Right cardiac atrium (tissue), 5 donors: ENCODE results near the gene ZNF768. TPM values are rescaled to one million over a fixed set of nuclear protein-coding genes. Genes with fewer than 3 reads are reported as not detected.
A peak's percentile ranks its signal among the peaks of the same experiment; 100 is the strongest.

Experiments used
- ATAC-seq, 2 donors: fragments of 200-7000 bp; cut with Tn5 transposase; one replicate each; pipeline versions ENCODE4 v1.8.0 to v1.9.1; 2020; ENCODE audit warnings: moderate library complexity in 2 of 2, mild to moderate bottlenecking in 1 of 2
- DNase-seq, 3 donors: peaks; one replicate each; pipeline ENCODE4 v3.0.0-alpha.2; 2020
- H3K27ac ChIP-seq: one replicate; pipeline ENCODE4 v1.5.1; 2013; ENCODE audit warnings: mild to moderate bottlenecking, low read length, control low read depth, moderate library complexity
- H3K27me3 ChIP-seq: one replicate; pipeline ENCODE4 v1.6.1; 2013; ENCODE audit not compliant: control insufficient read depth, insufficient read depth
- H3K4me1 ChIP-seq: one replicate; pipeline ENCODE4 v1.6.1; 2013; ENCODE audit warnings: low read length; ENCODE audit not compliant: control insufficient read depth, insufficient read depth
- H3K4me3 ChIP-seq: one replicate; pipeline ENCODE4 v1.5.1; 2013; ENCODE audit warnings: low read length, control low read depth
- H3K9me3 ChIP-seq: one replicate; pipeline ENCODE4 v1.6.1; 2013; ENCODE audit warnings: low read length; ENCODE audit not compliant: control insufficient read depth
- WGBS: extraction: QIAGEN DNeasy Blood & Tissue Kit; methylation state at CpG from one replicate; pipeline ENCODE4 v1.1.7; 2013; 5-methylcytosine and 5-hydroxymethylcytosine counted together
- intact Hi-C, 4 donors: fragments of 100-400 bp; cut with DNase I; formaldehyde crosslinking; loops; one replicate each; pipeline versions ENCODE4 v1.11.0 to v1.14.0; 2022 to 2023
- polyA plus RNA-seq: library from polyadenylated mRNA; stranded (reverse); fragments of 200-250 nt; gene quantifications from one replicate; pipeline ENCODE4 v1.2.3, GENCODE V29; 2013
- total RNA-seq, 4 donors: library from RNA; stranded (reverse); fragmentation: NEBNext Ultra II Directional; extraction: Animal tissue kit (Norgen Biotek cat#: 25700); gene quantifications; one replicate each; pipeline ENCODE4 v1.2.1, GENCODE V29; 2021
- donor health status: healthy with polysubstance abuse.
- donor health status: DM: no; HTN: yes; CAD: no.
- donor health status: DM: no; HTN: no; CAD: no.
- donor health status: DM: no; HTN: yes; CAD: no; lungs with severe emphysema.
- donor health status: DM: yes; HTN: yes; CAD: no.

The ZNF768 gene
- total and polyA plus RNA-seq, 5 donors = 40.9 to 66.7 (median 53.3) TPM

GRCh38 chr16:30566531-30566930, 40.2 kb upstream of the ZNF768 start:
- no peaks in the 10 kb centered on the region for H3K27me3 ChIP-seq
- no peaks in the 10 kb centered on the region for H3K9me3 ChIP-seq
- no peaks in the 10 kb centered on the region for H3K4me1 ChIP-seq
- DNase-seq = no peak
- H3K4me3 ChIP-seq = no peak overlapping the region
- 82% methylated on average over 4 of the region's 4 CpGs for WGBS
- intact Hi-C loops = no loop called here
- ATAC-seq = no peak
- H3K27ac ChIP-seq = no peak overlapping the region

- DNase-seq (no peak), ATAC-seq (no peak)
- intact Hi-C loops = no loop called here
- Histone ChIP-seq H3K9me3 (no peaks in the 10 kb centered on the region), H3K4me3 (no peak overlapping the region), H3K27me3 (no peaks in the 10 kb centered on the region), H3K27ac (no peak overlapping the region), H3K4me1 (no peaks in the 10 kb centered on the region)
- WGBS = 70% methylated on average over 8 of the region's 8 CpGs
These were observed 39.6 kb upstream of the ZNF768 start for GRCh38 chr16:30565984-30566383.

GRCh38 chr16:30565526-30565925, 39.2 kb upstream of the ZNF768 start:
- intact Hi-C loops = no loop called here
- H3K27ac ChIP-seq = no peak overlapping the region
- H3K4me1 ChIP-seq = no peaks in the 10 kb centered on the region
- H3K27me3 ChIP-seq = no peaks in the 10 kb centered on the region
- H3K9me3 ChIP-seq = no peaks in the 10 kb centered on the region
- WGBS = 67% methylated on average over 7 of the region's 7 CpGs
- DNase-seq (no peak), ATAC-seq (no peak)
- H3K4me3 ChIP-seq = no peak overlapping the region

- intact Hi-C loops = no loop called here
- Histone ChIP-seq H3K9me3 (no peaks in the 10 kb centered on the region), H3K27ac (no peak overlapping the region), H3K27me3 (no peaks in the 10 kb centered on the region), H3K4me3 (no peak overlapping the region), H3K4me1 (peaks cover 5% of the 10 kb centered on the region)
- WGBS = 94% methylated on average over 14 of the region's 14 CpGs
- DNase-seq = no peak
- ATAC-seq = no peak
These were observed 35.7 kb upstream of the ZNF768 start for GRCh38 chr16:30562021-30562420.

GRCh38 chr16:30561089-30561816, 34.9 kb upstream of the ZNF768 start:
- Histone ChIP-seq H3K4me3 (peak overlapping the region; percentile 39), H3K4me1 (peaks cover 5% of the 10 kb centered on the region), H3K27ac (peak overlapping the region; percentile 58), H3K9me3 (no peaks in the 10 kb centered on the region), H3K27me3 (no peaks in the 10 kb centered on the region)
- intact Hi-C loops = no loop called here
- DNase-seq (peak; percentile 48 to 78 (median 76)), ATAC-seq (peak in 1 of 2 donors; percentile 4)
- 13% methylated on average over 46 of the region's 46 CpGs for WGBS

- Histone ChIP-seq H3K4me3 (no peak overlapping the region), H3K27me3 (no peaks in the 10 kb centered on the region), H3K27ac (no peak overlapping the region), H3K9me3 (no peaks in the 10 kb centered on the region), H3K4me1 (peaks cover 5% of the 10 kb centered on the region)
- intact Hi-C loops = no loop called here
- ATAC-seq (no peak), DNase-seq (peak in 2 of 3 donors; percentile 50 to 64)
- 90% methylated on average over 6 of the region's 6 CpGs for WGBS
These were observed 33.3 kb upstream of the ZNF768 start for GRCh38 chr16:30559690-30560089.

GRCh38 chr16:30558789-30559377, 32.5 kb upstream of the ZNF768 start:
- Histone ChIP-seq H3K9me3 (no peaks in the 10 kb centered on the region), H3K27ac (peak overlapping the region; percentile 91), H3K4me3 (peak overlapping the region; percentile 68), H3K27me3 (no peaks in the 10 kb centered on the region), H3K4me1 (peaks cover 5% of the 10 kb centered on the region)
- ATAC-seq (no peak), DNase-seq (no peak)
- intact Hi-C loops = loop anchor here in 1 of 4 donors (1.0 kb wide), 1 partner anchor 24 kb away; no protein-coding TSS in a partner anchor
- 82% methylated on average over 21 of the region's 21 CpGs for WGBS

- Histone ChIP-seq H3K4me3 (peak within 1 kb of the TSS; percentile 68), H3K27ac (peak within 1 kb of the TSS; percentile 94), H3K9me3 (no peaks in the 10 kb centered on the region), H3K27me3 (no peaks in the 10 kb centered on the region), H3K4me1 (peaks cover 7% of the 10 kb centered on the region)
- peak; percentile 97 for ATAC-seq
- peak; percentile 98 to 99 (median 99) for DNase-seq
- intact Hi-C loops = loop anchor here in 1 of 4 donors (1.0 kb wide), 1 partner anchor 23 kb away; no protein-coding TSS in a partner anchor
- WGBS = under 1% methylated on average over 74 of the region's 74 CpGs
These were observed 31.8 kb upstream of the ZNF768 start, which contains the start of gene ZNF764 for GRCh38 chr16:30557957-30558788. Gene ZNF764 (minus strand): TSS chr16:30558374. CDS start chr16:30558182, 192 bp downstream.

- peak in 1 of 3 donors; percentile 32 for DNase-seq
- intact Hi-C loops = no loop called here
- peaks cover 7% of the 10 kb centered on the region for H3K4me1 ChIP-seq
These were observed 31.3 kb upstream of the ZNF768 start for GRCh38 chr16:30557707-30557956.

GRCh38 chr16:30556125-30556473, 29.7 kb upstream of the ZNF768 start:
- Histone ChIP-seq H3K4me3 (no peak overlapping the region), H3K9me3 (no peaks in the 10 kb centered on the region), H3K27me3 (no peaks in the 10 kb centered on the region), H3K27ac (no peak overlapping the region), H3K4me1 (peaks cover 7% of the 10 kb centered on the region)
- intact Hi-C loops = no loop called here
- 52% methylated on average over 10 of the region's 10 CpGs for WGBS
- DNase-seq (peak in 1 of 3 donors; percentile 53), ATAC-seq (no peak)

More at GRCh38 chr16:30557707-30557956, 31.3 kb upstream of the ZNF768 start:
- under 1% methylated on average over 17 of the region's 17 CpGs for WGBS
- Histone ChIP-seq H3K9me3 (no peaks in the 10 kb centered on the region), H3K27ac (peak overlapping the region; percentile 94), H3K27me3 (no peaks in the 10 kb centered on the region), H3K4me3 (peak overlapping the region; percentile 68)
- peak in 1 of 2 donors; percentile 4 for ATAC-seq
